ENCODE measurements around the gene MYO1H. TPM values are rescaled to one million over a fixed set of nuclear protein-coding genes. Genes with fewer than 3 reads are reported as not detected.

Gene MYO1H
- total and polyA plus RNA-seq, 2 of the 8 experiments (the other 6 are each of a cell fraction or from before 2014, with no cell fraction given) = 0.03 TPM; not detected in 1

GRCh38 chr12:109477185-109477962 is 129.7 kb downstream of the MYO1H start, which contains the start of the genes KCTD10 and UBE3B:
KCTD10 (minus strand) TSS chr12:109477300; CDS start chr12:109477262, 38 bp downstream.
UBE3B (plus strand) TSS chr12:109477634; CDS start chr12:109483552, 5,918 bp downstream.
- CTCF ChIA-PET (ENCODE audit: partially characterized antibody) = interaction anchor here (1.4 to 19.5 kb wide), 4 partner anchors 10 to 90 kb away, joined by 4 to 245 read pairs (median 6); no protein-coding TSS in a partner anchor
- no peak for FAIRE-seq
- peak; percentile 97 for TF ChIP-seq TAF7 (optimal IDR thresholded peaks at IDR 0.05; ENCODE audit: borderline replicate concordance, low read depth, low read length)
- TF ChIP-seq BRCA1 (IDR thresholded peaks at IDR 0.05; ENCODE audit: low read depth, low read length) = no peak
- TF ChIP-seq KDM5A (IDR thresholded peaks at IDR 0.05; ENCODE audit: low read length) = peak; percentile 100
- no peak for TF ChIP-seq SIRT6 (IDR thresholded peaks at IDR 0.05; ENCODE audit: low read length)
- no peak; a peak in 2 of 4 replicates for TF ChIP-seq RAD21 (IDR thresholded peaks at IDR 0.05 in 1 of 2, conservative IDR thresholded peaks at IDR 0.05 in 1 of 2; ENCODE audit: low read depth in 2 of 2, low read length in 2 of 2)
- TF ChIP-seq PHF8 (conservative IDR thresholded peaks at IDR 0.05; ENCODE audit: low read depth, low read length) = peak; percentile 87
- TF ChIP-seq RBBP5 (IDR thresholded peaks at IDR 0.05; ENCODE audit: borderline replicate concordance, low read depth, low read length) = peak; percentile 24; the same call in 1 of the 2 replicates
- TF ChIP-seq POLR2A (IDR thresholded peaks at IDR 0.05; ENCODE audit: control extremely low read depth in 1 of 2, low read depth in 2 of 2, low read length in 2 of 2) = peak; percentile 23 to 72
- TF ChIP-seq TBP (IDR thresholded peaks at IDR 0.05; ENCODE audit: low read depth, low read length) = peak; percentile 90
- peak in 1 of 2 experiments; percentile 100; a peak in 2 of 4 replicates for TF ChIP-seq HDAC2 (IDR thresholded peaks at IDR 0.05; ENCODE audit: borderline replicate concordance in 1 of 2, low read depth in 2 of 2, low read length in 2 of 2)
- no peak for TF ChIP-seq SP2 (IDR thresholded peaks at IDR 0.05; ENCODE audit: low read length)

More at GRCh38 chr12:109477185-109477962, 129.7 kb downstream of the MYO1H start, which contains the start of the genes KCTD10 and UBE3B:
- WGBS, 2 experiments (ENCODE audit: extremely low coverage in 1 of 2, insufficient coverage in 1 of 2, insufficient read length in 1 of 2, insufficient replicate concordance in 2 of 2, low coverage in 1 of 2, low lambda C conversion rate in 2 of 2, missing lambda C conversion rate in 1 of 2) = 1% methylated on average over 41 of the region's 54 CpGs; no CpG with 5 or more reads in 1 of the 2 experiments
- POLR2A ChIA-PET (ENCODE audit: partially characterized antibody) = interaction anchor here (0.8 to 3.2 kb wide), 9 partner anchors 8 to 109 kb away, joined by 3 to 23 read pairs (median 5); no protein-coding TSS in a partner anchor
- no peaks in the 10 kb centered on the region for H3K27me3 ChIP-seq (replicated peaks in 1 of 4; ENCODE audit: control insufficient read depth in 3 of 4, extremely low read depth in 1 of 4, insufficient read depth in 3 of 4, low read length in 3 of 4)
- peaks cover 40 to 62% of the 10 kb centered on the region in 2 experiments for H3K79me2 ChIP-seq (ENCODE audit: control insufficient read depth in 1 of 2, insufficient read depth in 2 of 2, low read length in 2 of 2)
- H2BK5ac ChIP-seq (ENCODE audit: low read depth, low read length) = peak within 1 kb of the TSS; percentile 92
- peaks cover 0 to 10% (median 5%) of the 10 kb centered on the region in 4 experiments; a peak in 4 of 7 replicates for H3K4me1 ChIP-seq (replicated peaks in 1 of 4; ENCODE audit: control insufficient read depth in 3 of 4, insufficient read depth in 4 of 4, low read length in 3 of 4)
- peaks cover 14% of the 10 kb centered on the region for H3K79me1 ChIP-seq (ENCODE audit: low read depth, low read length)
- peaks cover 11% of the 10 kb centered on the region for H3K23me2 ChIP-seq (ENCODE audit: low read depth, low read length)
- H3K14ac ChIP-seq (ENCODE audit: insufficient read length) = no peak within 1 kb of the TSS
- peak within 1 kb of the TSS; percentile 98 for H4K5ac ChIP-seq (ENCODE audit: insufficient read length, low read depth, low read length)
- peak within 1 kb of the TSS; percentile 91 for H2BK120ac ChIP-seq (replicated peaks; ENCODE audit: low read depth, low read length)
- peak within 1 kb of the TSS; percentile 99 for H4K8ac ChIP-seq (ENCODE audit: extremely low read depth, insufficient read depth, low read length)
- DNase-seq (ENCODE audit: low read depth in 1 of 2, low spot score in 2 of 2) = peak in 1 of 2 experiments; percentile 93
- peak within 1 kb of the TSS; percentile 94 for H4K91ac ChIP-seq (replicated peaks; ENCODE audit: insufficient read length, low read length)
- H3K9me3 ChIP-seq (ENCODE audit: insufficient read depth in 2 of 2, low read depth in 1 of 2, low read length in 1 of 2) = no peaks in the 10 kb centered on the region
- no peak within 1 kb of the TSS for H3K23ac ChIP-seq (ENCODE audit: insufficient read length)
- H2BK15ac ChIP-seq (ENCODE audit: low read length) = peak within 1 kb of the TSS; percentile 84; the same call in 1 of the 2 replicates
- H2BK20ac ChIP-seq (ENCODE audit: low read length) = no peak within 1 kb of the TSS
- H3K56ac ChIP-seq (replicated peaks; ENCODE audit: insufficient read length, low read depth, low read length) = peak within 1 kb of the TSS; percentile 74
- H3K18ac ChIP-seq (ENCODE audit: extremely low read depth, low read length) = peak within 1 kb of the TSS; percentile 93
- peak within 1 kb of the TSS; percentile 89 to 92 (median 90) for H3K9ac ChIP-seq (replicated peaks in 1 of 4; ENCODE audit: extremely low read depth in 1 of 4, low read depth in 3 of 4, low read length in 3 of 4)
- H2BK12ac ChIP-seq (ENCODE audit: low read depth, low read length) = peak within 1 kb of the TSS; percentile 77; the same call in 1 of the 2 replicates
- H2AFZ ChIP-seq (ENCODE audit: low read length) = peak within 1 kb of the TSS; percentile 99
- peak within 1 kb of the TSS; percentile 58 for H3K4ac ChIP-seq (replicated peaks; ENCODE audit: insufficient read length, low read depth, low read length)
- no peak within 1 kb of the TSS for H2AK5ac ChIP-seq (ENCODE audit: low read depth, low read length)
- H3K4me3 ChIP-seq (ENCODE audit: extremely low read depth in 1 of 4, insufficient read depth in 2 of 4, low read depth in 3 of 4, low read length in 4 of 4) = peak within 1 kb of the TSS; percentile 92 to 97 (median 94)
- no peaks in the 10 kb centered on the region; a peak in 1 of 8 replicates for H3K36me3 ChIP-seq (ENCODE audit: control insufficient read depth in 2 of 4, insufficient read depth in 4 of 4, low read length in 3 of 4)
- H3K27ac ChIP-seq (ENCODE audit: low read depth, low read length) = peak within 1 kb of the TSS; percentile 98
- H3K4me2 ChIP-seq (ENCODE audit: insufficient read depth in 1 of 2, low read depth in 2 of 2, low read length in 2 of 2) = peak within 1 kb of the TSS; percentile 87 to 98
- peaks cover 6 to 19% of the 10 kb centered on the region in 2 experiments for H4K20me1 ChIP-seq (replicated peaks in 1 of 2; ENCODE audit: control insufficient read depth in 1 of 2, insufficient read depth in 2 of 2, low read length in 2 of 2)
